Heart left ventricle (tissue), 16 donors: ENCODE measurements around the gene CXCR6. TPM values are rescaled to one million over a fixed set of nuclear protein-coding genes. Genes with fewer than 3 reads are reported as not detected.

ENCODE experiments used
- ATAC-seq, 4 donors: fragments of 200-7000 bp; cut with Tn5 transposase; one replicate each; pipeline ENCODE4 v1.9.1; 2020 to 2022; ENCODE audit warnings: moderate library complexity in 4 of 4, mild to moderate bottlenecking in 3 of 4, moderate number of reproducible peaks in 1 of 4
- DNase-seq, 5 donors: peaks; one replicate each; pipeline ENCODE4 v3.0.0-alpha.2; 2020
- H3K27ac ChIP-seq, 12 donors: fragments of 200-600 bp; sonication (generic) in 4 of 12; one replicate each; pipeline versions ENCODE4 v1.5.0 to v1.8.0; 2016 to 2022; ENCODE audit warnings: mild to moderate bottlenecking in 2 of 12
- H3K27me3 ChIP-seq, 9 donors: fragments of 200-600 bp; sonication (generic) in 2 of 9; one replicate each; pipeline versions ENCODE4 v1.5.1 to v1.8.0; 2016 to 2022; ENCODE audit warnings: mild to moderate bottlenecking in 3 of 9
- H3K36me3 ChIP-seq, 9 donors: fragments of 200-600 bp; sonication (generic) in 2 of 9; one replicate each; pipeline versions ENCODE4 v1.5.0 to v1.8.0; 2018 to 2022; ENCODE audit warnings: mild to moderate bottlenecking in 2 of 9
- H3K4me1 ChIP-seq, 12 donors: fragments of 200-600 bp; sonication (generic) in 4 of 12; one replicate each; pipeline versions ENCODE4 v1.5.0 to v1.8.0; 2016 to 2022; ENCODE audit warnings: mild to moderate bottlenecking in 3 of 12
- H3K4me3 ChIP-seq, 12 donors: fragments of 200-600 bp; sonication (generic) in 4 of 12; one replicate each; pipeline versions ENCODE4 v1.5.0 to v1.8.0; 2017 to 2022; ENCODE audit warnings: mild to moderate bottlenecking in 9 of 12, moderate library complexity in 4 of 12
- H3K9me3 ChIP-seq, 12 donors: fragments of 200-600 bp; sonication (generic) in 4 of 12; one replicate each; pipeline versions ENCODE4 v1.5.0 to v1.8.0; 2016 to 2022; ENCODE audit warnings: mild to moderate bottlenecking in 1 of 12
- CTCF ChIP-seq, 12 donors: fragments of 200-600 bp; sonication (generic) in 4 of 12; IDR thresholded peaks; one replicate each; pipeline versions ENCODE4 v1.5.0 to v1.8.0; 2018 to 2022; ENCODE audit warnings: antibody characterized with exemption in 12 of 12, mild to moderate bottlenecking in 5 of 12
- POLR2A ChIP-seq, 2 donors: fragments of 450-650 bp; IDR thresholded peaks; one replicate each; pipeline ENCODE4 v1.6.1; 2017; ENCODE audit warnings: antibody characterized with exemption in 2 of 2, mild to moderate bottlenecking in 2 of 2, moderate library complexity in 2 of 2
- WGBS, 4 donors: extraction: QIAGEN DNeasy Blood & Tissue Kit in 2 of 4; methylation state at CpG; one replicate each; pipeline versions ENCODE4 v1.1.5 to v1.1.7; 2013 to 2018; 5-methylcytosine and 5-hydroxymethylcytosine counted together
- intact Hi-C, 10 donors: fragments of 100-400 bp; cut with DNase I; formaldehyde crosslinking; loops; one replicate each; pipeline versions ENCODE4 v1.11.1 to v1.14.2; 2022
- polyA plus RNA-seq, 2 donors: library from polyadenylated mRNA; stranded (reverse); fragments of 200-250 nt; gene quantifications; one replicate each; pipeline ENCODE4 v1.2.3, GENCODE V29; 2013
- total RNA-seq, 9 donors: library from RNA; depleted of rRNA in 2 of 9; stranded (reverse); fragments of >200 nt in 2 of 9; fragmentation: NEBNext Ultra II Directional in 3 of 9; extraction: Animal tissue kit (Norgen Biotek cat#: 25700) in 3 of 9; gene quantifications; one replicate each; pipeline versions ENCODE4 v1.1.0 to v1.2.4, GENCODE V29; 2016 to 2023
- donor health status: ischemic (EF 13 %, LVEDD 7.1; RV severe dilation, severe dysfunction).
- donor health status: healthy with polysubstance abuse.
- donor health status: DM: no; HTN: yes; CAD: no.
- donor health status: DM: no; HTN: no; CAD: no.
- donor health status: ischemic (EF 25% LVEDD 6.9; RV normal size, moderate dysfunction).
- donor health status: ischemic (EF 25% LVEDD 5.7; RV mildly dilated, moderate dysfunction).
- donor health status: healthy.
- donor health status: DM: yes; HTN: yes; CAD: no.
- donor health status: ischemic (EF 35%, LVEDD 5.7; RV mildly dilated, moderate dysfunction).
- donor health status: nonischemic (EF 11% LVEDD 7.7; RV severe dilation, severe dysfunction).
- donor health status: DM: yes; HTN: yes; CAD: no.
- donor health status: PGD.
- donor health status: ischemic (EF 29% LVEDD 5.4; RV normal size, mild dysfunction).
- donor health status: nonischemic (EF 23%, LVEDD 6.1; RV moderate dilation, normal function).

CXCR6 gene
- total and polyA plus RNA-seq, 11 donors = 0.19 to 2.1 (median 0.30) TPM; not detected in 3

- intact Hi-C loops = loop anchor here in 1 of 10 donors (10.0 kb wide), 1 partner anchor 430 kb away; the partner anchor contains the start of gene CCR5
- 89 to 97% (median 94%) methylated on average over 5 of the region's 5 CpGs for WGBS, 4 donors
- H3K4me1 ChIP-seq = peaks cover 0 to 22% (median 5%) of the 10 kb centered on the region in 12 donors
- H3K9me3 ChIP-seq = no peaks in the 10 kb centered on the region
- no peak for ATAC-seq
- peaks cover 0 to 72% (median 55%) of the 10 kb centered on the region in 9 donors for H3K36me3 ChIP-seq
- H3K27ac ChIP-seq = peak overlapping the region in 1 of 12 donors; percentile 46
- no peaks in the 10 kb centered on the region for H3K27me3 ChIP-seq
- peak overlapping the region in 1 of 12 donors; percentile 15 for H3K4me3 ChIP-seq
- TF ChIP-seq CTCF (IDR thresholded peaks at IDR 0.05) = no peak
- no peak for TF ChIP-seq POLR2A (IDR thresholded peaks at IDR 0.05)
- peak in 1 of 5 donors; percentile 28 for DNase-seq
Observed at GRCh38 chr3:45944830-45945620, 1.8 kb downstream of the CXCR6 start.

GRCh38 chr3:45946307-45946706 lies 3.0 kb downstream of the CXCR6 start:
- TF ChIP-seq CTCF (IDR thresholded peaks at IDR 0.05) (no peak), POLR2A (IDR thresholded peaks at IDR 0.05) (no peak)
- Histone ChIP-seq H3K36me3 (peaks cover 0 to 84% (median 68%) of the 10 kb centered on the region in 9 donors), H3K27me3 (no peaks in the 10 kb centered on the region), H3K4me3 (no peak overlapping the region), H3K27ac (no peak overlapping the region), H3K9me3 (no peaks in the 10 kb centered on the region), H3K4me1 (peaks cover 0 to 21% (median 6%) of the 10 kb centered on the region in 12 donors)
- ATAC-seq (no peak), DNase-seq (no peak)
- WGBS, 4 donors = 89 to 100% (median 96%) methylated on average over 1 of the region's 1 CpG
- intact Hi-C loops = loop anchor here in 1 of 10 donors (10.0 kb wide), 1 partner anchor 428 kb away; the partner anchor contains the start of gene CCR5

DNA sequence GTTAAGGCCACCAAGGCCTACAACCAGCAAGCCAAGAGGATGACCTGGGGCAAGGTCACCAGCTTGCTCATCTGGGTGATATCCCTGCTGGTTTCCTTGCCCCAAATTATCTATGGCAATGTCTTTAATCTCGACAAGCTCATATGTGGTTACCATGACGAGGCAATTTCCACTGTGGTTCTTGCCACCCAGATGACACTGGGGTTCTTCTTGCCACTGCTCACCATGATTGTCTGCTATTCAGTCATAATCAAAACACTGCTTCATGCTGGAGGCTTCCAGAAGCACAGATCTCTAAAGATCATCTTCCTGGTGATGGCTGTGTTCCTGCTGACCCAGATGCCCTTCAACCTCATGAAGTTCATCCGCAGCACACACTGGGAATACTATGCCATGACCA lies 3.6 kb downstream of the CXCR6 start:
- WGBS, 4 donors = 93 to 98% (median 97%) methylated on average over 3 of the region's 3 CpGs
- intact Hi-C loops = loop anchor here in 1 of 10 donors (10.0 kb wide), 1 partner anchor 428 kb away; the partner anchor contains the start of gene CCR5
- DNase-seq (no peak), ATAC-seq (no peak)
- no peaks in the 10 kb centered on the region for H3K27me3 ChIP-seq
- H3K36me3 ChIP-seq = peaks cover 0 to 90% (median 74%) of the 10 kb centered on the region in 9 donors
- TF ChIP-seq CTCF (IDR thresholded peaks at IDR 0.05) = no peak
- no peak for TF ChIP-seq POLR2A (IDR thresholded peaks at IDR 0.05)
- H3K9me3 ChIP-seq = no peaks in the 10 kb centered on the region
- H3K27ac ChIP-seq = peak overlapping the region in 4 of 12 donors; percentile 16 to 43 (median 24)
- H3K4me3 ChIP-seq = no peak overlapping the region
- peaks cover 0 to 21% (median 6%) of the 10 kb centered on the region in 12 donors for H3K4me1 ChIP-seq

DNA sequence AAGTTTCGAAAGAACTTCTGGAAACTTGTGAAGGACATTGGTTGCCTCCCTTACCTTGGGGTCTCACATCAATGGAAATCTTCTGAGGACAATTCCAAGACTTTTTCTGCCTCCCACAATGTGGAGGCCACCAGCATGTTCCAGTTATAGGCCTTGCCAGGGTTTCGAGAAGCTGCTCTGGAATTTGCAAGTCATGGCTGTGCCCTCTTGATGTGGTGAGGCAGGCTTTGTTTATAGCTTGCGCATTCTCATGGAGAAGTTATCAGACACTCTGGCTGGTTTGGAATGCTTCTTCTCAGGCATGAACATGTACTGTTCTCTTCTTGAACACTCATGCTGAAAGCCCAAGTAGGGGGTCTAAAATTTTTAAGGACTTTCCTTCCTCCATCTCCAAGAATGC lies 4.1 kb downstream of the CXCR6 start:
- ATAC-seq = peak in 1 of 4 donors; percentile 41
- intact Hi-C loops = loop anchor here in 1 of 10 donors (10.0 kb wide), 1 partner anchor 427 kb away; the partner anchor contains the start of gene CCR5
- H3K27me3 ChIP-seq = no peaks in the 10 kb centered on the region
- TF ChIP-seq POLR2A (IDR thresholded peaks at IDR 0.05) = no peak
- no peak for TF ChIP-seq CTCF (IDR thresholded peaks at IDR 0.05)
- H3K27ac ChIP-seq = peak overlapping the region in 4 of 12 donors; percentile 16 to 43 (median 24)
- no peaks in the 10 kb centered on the region for H3K9me3 ChIP-seq
- peaks cover 0 to 16% (median 3%) of the 10 kb centered on the region in 12 donors for H3K4me1 ChIP-seq
- no peak overlapping the region for H3K4me3 ChIP-seq
- peaks cover 0 to 91% (median 79%) of the 10 kb centered on the region in 9 donors for H3K36me3 ChIP-seq
- WGBS, 4 donors = 80 to 88% (median 81%) methylated on average over 3 of the region's 3 CpGs
- no peak for DNase-seq
